Esophagus muscularis mucosa (tissue), 4 donors: Measurements from ENCODE around the gene CPSF4L. TPM values are rescaled to one million over a fixed set of nuclear protein-coding genes. Genes with fewer than 3 reads are reported as not detected.

Experiments used
- DNase-seq: peaks from one replicate; pipeline ENCODE4 v3.0.0-alpha.2; 2017; ENCODE audit errors: extremely low spot score
- H3K27ac ChIP-seq, 4 donors: fragments of 200-600 bp; sonication (generic); replicated peaks in 1 of 4; 1 replicate in 3 of 4; 2 replicates in 1 of 4; pipeline ENCODE4 v1.5.1; 2016 to 2019; ENCODE audit warnings: mild to moderate bottlenecking in 1 of 4
- H3K27me3 ChIP-seq, 4 donors: fragments of 200-600 bp; sonication (generic); one replicate each; pipeline versions ENCODE4 v1.5.1 to v1.6.0; 2016 to 2019
- H3K36me3 ChIP-seq, 4 donors: fragments of 200-600 bp; sonication (generic); one replicate each; pipeline ENCODE4 v1.5.1; 2016 to 2019
- H3K4me1 ChIP-seq, 4 donors: fragments of 200-600 bp; sonication (generic); one replicate each; pipeline ENCODE4 v1.5.1; 2016 to 2019
- H3K4me3 ChIP-seq, 4 donors: fragments of 200-600 bp; sonication (generic); 1 replicate in 2 of 4; 2 replicates in 2 of 4; pipeline ENCODE4 v1.5.1; 2016 to 2019; ENCODE audit warnings: mild to moderate bottlenecking in 4 of 4, moderate library complexity in 1 of 4
- H3K9me3 ChIP-seq, 4 donors: fragments of 200-600 bp; sonication (generic); 1 replicate in 3 of 4; 2 replicates in 1 of 4; pipeline ENCODE4 v1.5.1; 2016 to 2019
- EP300 ChIP-seq: sonication (generic); formaldehyde crosslinking; IDR thresholded peaks from one replicate; pipeline ENCODE4 v1.6.1; 2017; ENCODE audit warnings: antibody characterized with exemption
- POLR2A ChIP-seq: fragments of 450-650 bp; IDR thresholded peaks from one replicate; pipeline ENCODE4 v1.6.1; 2017; ENCODE audit warnings: antibody characterized with exemption, moderate library complexity, mild to moderate bottlenecking, low read depth
- POLR2AphosphoS5 ChIP-seq, 2 donors: sonication (generic); formaldehyde crosslinking; IDR thresholded peaks; one replicate each; pipeline ENCODE4 v1.6.1; 2017; ENCODE audit warnings: antibody characterized with exemption in 2 of 2
- WGBS: methylation state at CpG from one replicate; pipeline ENCODE4 v1.1.5; 2018; 5-methylcytosine and 5-hydroxymethylcytosine counted together
- intact Hi-C: fragments of 100-400 bp; cut with DNase I; formaldehyde crosslinking; loops from one replicate; pipeline ENCODE4 v1.15.1; 2023
- total RNA-seq, 4 donors: library from RNA; depleted of rRNA; stranded (reverse); fragments of >200 nt; gene quantifications; one replicate each; pipeline versions ENCODE4 v1.1.0 to v1.2.1, GENCODE V29; 2016
- TF ChIP-seq, protein P1 (sequence below), 3 experiments: fragments of 200-600 bp in 2 of 3; fragments of 450-650 bp in 1 of 3; sonication (generic) in 2 of 3; IDR thresholded peaks; one replicate each; pipeline ENCODE4 v1.5.1; 2017 to 2019; ENCODE audit warnings: antibody characterized with exemption in 3 of 3, mild to moderate bottlenecking in 2 of 3, moderate library complexity in 1 of 3

CPSF4L gene
- total RNA-seq, 4 donors from 2014 or later = not detected

DNA sequence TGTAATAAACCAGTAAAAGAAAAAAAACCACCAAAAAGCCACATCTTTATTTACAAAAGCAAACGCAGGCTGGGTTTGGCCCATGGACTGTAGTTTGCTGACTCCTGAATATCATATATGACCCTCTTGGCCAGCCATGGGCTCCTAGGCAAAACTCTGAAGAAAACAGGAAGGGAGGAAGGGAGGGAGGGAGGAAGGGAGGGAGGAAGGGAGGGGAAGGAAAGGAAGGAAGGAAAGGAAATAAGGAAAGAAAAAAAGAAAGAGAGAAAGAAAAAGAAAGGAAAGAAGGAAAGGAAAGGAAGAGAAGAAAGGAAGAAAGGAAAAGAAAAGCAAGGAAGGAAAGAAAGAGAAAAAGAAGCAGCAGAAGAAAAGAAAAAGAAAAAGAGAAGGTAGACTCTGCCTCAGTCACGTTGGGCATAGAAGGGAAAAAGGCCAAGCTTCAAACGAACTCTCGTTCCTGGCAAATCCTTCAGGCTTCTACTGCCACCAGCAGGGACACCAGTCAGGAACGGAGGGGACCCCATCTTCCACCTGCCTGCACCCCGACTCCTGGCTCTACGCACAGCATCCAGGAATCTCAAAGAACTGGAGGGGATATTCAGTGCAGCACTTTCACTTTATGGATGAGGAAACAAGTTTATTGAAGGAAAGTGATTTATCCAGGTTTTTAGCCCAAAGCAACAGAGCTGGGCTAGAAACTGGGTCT lies 28.0 kb upstream of the CPSF4L start:
- H3K27me3 ChIP-seq = no peaks in the 10 kb centered on the region
- peaks cover 15 to 20% (median 17%) of the 10 kb centered on the region in 4 donors for H3K36me3 ChIP-seq
- intact Hi-C loops = no loop called here
- H3K9me3 ChIP-seq = no peaks in the 10 kb centered on the region
- no peak for TF ChIP-seq POLR2A
- no peak for TF ChIP-seq POLR2AphosphoS5 (IDR thresholded peaks at IDR 0.05)
- TF ChIP-seq, protein P1, sequence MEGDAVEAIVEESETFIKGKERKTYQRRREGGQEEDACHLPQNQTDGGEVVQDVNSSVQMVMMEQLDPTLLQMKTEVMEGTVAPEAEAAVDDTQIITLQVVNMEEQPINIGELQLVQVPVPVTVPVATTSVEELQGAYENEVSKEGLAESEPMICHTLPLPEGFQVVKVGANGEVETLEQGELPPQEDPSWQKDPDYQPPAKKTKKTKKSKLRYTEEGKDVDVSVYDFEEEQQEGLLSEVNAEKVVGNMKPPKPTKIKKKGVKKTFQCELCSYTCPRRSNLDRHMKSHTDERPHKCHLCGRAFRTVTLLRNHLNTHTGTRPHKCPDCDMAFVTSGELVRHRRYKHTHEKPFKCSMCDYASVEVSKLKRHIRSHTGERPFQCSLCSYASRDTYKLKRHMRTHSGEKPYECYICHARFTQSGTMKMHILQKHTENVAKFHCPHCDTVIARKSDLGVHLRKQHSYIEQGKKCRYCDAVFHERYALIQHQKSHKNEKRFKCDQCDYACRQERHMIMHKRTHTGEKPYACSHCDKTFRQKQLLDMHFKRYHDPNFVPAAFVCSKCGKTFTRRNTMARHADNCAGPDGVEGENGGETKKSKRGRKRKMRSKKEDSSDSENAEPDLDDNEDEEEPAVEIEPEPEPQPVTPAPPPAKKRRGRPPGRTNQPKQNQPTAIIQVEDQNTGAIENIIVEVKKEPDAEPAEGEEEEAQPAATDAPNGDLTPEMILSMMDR (IDR thresholded peaks at IDR 0.05) = no peak
- no peak for TF ChIP-seq EP300
- no peak overlapping the region for H3K4me3 ChIP-seq
- peaks cover 99 to 100% (median 100%) of the 10 kb centered on the region in 4 donors for H3K4me1 ChIP-seq
- peak overlapping the region; percentile 73 to 84 (median 79) for H3K27ac ChIP-seq
- 48% methylated on average over 7 of the region's 7 CpGs for WGBS
- DNase-seq = no peak

DNA sequence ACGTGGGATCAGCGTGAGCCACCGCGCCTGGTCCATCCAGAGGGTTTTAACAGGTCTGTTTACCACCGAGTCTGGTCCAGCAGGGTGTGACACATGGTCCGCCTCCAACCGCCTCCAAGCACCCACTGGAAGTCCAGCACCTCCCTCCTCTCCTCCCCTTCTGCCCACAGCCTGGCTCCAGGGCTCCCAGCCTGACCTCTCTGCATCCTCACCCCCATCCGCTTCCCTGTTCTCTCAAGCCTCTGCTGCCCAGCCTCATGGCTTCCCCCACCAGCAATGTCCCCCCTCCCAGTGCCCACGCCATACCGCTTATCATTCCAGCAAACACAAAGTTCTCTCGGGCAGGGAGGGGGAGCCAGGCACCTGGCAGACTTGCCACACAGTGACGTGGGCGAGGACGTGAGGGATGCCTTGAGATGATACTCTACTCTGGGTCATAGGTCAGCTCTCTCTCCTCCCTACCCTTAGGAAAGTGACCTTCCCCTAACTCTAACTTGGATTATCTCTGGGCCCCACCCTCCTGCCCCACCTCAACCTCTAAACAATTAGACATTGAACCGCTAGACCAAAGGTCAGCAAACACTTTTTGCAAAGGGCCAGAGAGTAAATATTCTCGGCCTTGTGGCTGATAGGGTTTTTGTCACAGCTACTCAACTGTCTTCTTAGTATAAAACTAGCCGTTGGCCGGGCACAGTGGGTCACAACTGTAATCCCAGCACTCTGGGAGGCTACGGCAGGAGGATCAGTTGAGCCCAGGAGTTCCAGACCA lies 27.0 kb upstream of the CPSF4L start:
- peak overlapping the region; percentile 73 to 84 (median 79) for H3K27ac ChIP-seq
- intact Hi-C loops = no loop called here
- peak; percentile 29 to 49 for TF ChIP-seq POLR2AphosphoS5 (IDR thresholded peaks at IDR 0.05)
- TF ChIP-seq, protein P1 (IDR thresholded peaks at IDR 0.05) = no peak
- no peak for DNase-seq
- no peaks in the 10 kb centered on the region for H3K27me3 ChIP-seq
- peak overlapping the region in 1 of 4 donors; percentile 6 for H3K4me3 ChIP-seq
- WGBS = 65% methylated on average over 19 of the region's 19 CpGs
- peaks cover 18 to 29% (median 23%) of the 10 kb centered on the region in 4 donors for H3K36me3 ChIP-seq
- H3K9me3 ChIP-seq = no peaks in the 10 kb centered on the region
- H3K4me1 ChIP-seq = peaks cover 99 to 100% (median 100%) of the 10 kb centered on the region in 4 donors

GRCh38 chr17:73286863-73287296 lies 25.2 kb upstream of the CPSF4L start:
- intact Hi-C loops = no loop called here
- peak overlapping the region; percentile 51 to 80 (median 76) for H3K27ac ChIP-seq
- H3K4me1 ChIP-seq = peaks cover 87 to 97% (median 90%) of the 10 kb centered on the region in 4 donors
- H3K4me3 ChIP-seq = no peak overlapping the region
- 33% methylated on average over 4 of the region's 8 CpGs for WGBS
- no peak for DNase-seq
- no peaks in the 10 kb centered on the region for H3K9me3 ChIP-seq
- peak in 1 of 2 donors; percentile 9 for TF ChIP-seq POLR2AphosphoS5 (IDR thresholded peaks at IDR 0.05)
- TF ChIP-seq, protein P1 (IDR thresholded peaks at IDR 0.05) = no peak
- H3K36me3 ChIP-seq = peaks cover 18 to 47% (median 32%) of the 10 kb centered on the region in 4 donors
- H3K27me3 ChIP-seq = no peaks in the 10 kb centered on the region

DNA sequence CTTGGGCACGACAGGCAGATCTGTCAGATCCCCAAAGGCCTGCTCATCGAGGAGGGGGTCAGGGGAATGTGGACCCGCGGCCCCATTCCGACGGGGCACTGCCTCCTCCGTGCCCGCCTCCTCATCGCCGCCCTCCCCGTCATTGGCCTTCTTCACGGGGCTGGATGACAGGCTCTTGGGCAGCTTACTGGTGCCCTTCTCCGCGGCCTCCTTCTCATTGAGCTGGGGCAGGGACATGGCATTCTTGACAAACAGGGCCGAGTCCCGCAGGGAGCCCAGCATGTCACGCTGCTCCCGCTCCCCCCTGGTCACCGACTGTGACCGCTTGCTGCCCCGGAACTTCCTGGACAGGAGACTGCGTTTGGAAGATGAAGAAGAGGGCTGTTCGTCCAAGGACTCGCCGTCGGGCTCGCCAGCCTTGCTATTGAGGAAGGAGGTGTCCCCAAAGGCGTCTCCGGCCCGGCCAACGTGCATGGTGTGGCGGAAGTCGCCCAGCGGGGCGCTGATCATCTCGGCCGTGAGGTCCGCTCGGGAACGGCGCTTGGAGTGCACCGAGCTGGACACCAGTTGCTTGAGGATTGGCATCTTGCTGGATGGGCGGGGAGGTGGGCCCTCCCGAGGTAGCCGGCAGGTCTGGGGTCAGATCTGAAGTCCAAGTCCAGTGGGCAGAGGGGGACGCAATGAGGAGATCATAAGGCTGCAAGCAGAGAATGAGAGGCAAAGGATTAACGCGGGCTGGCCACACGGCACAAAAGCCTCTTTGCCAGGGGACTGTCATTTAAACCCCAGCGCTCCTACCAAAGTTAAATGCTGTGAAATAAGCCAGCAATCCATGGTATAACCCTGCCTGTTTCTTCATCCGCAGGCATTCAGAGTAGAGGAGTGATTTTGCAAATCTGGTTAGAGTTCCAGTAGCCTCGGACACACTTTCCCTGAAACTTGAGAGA lies 24.5 kb upstream of the CPSF4L start:
- H3K9me3 ChIP-seq = no peaks in the 10 kb centered on the region
- H3K4me1 ChIP-seq = peaks cover 80 to 90% (median 84%) of the 10 kb centered on the region in 4 donors
- no peak overlapping the region for H3K4me3 ChIP-seq
- peaks cover 18 to 54% (median 35%) of the 10 kb centered on the region in 4 donors for H3K36me3 ChIP-seq
- H3K27me3 ChIP-seq = no peaks in the 10 kb centered on the region
- no peak for DNase-seq
- H3K27ac ChIP-seq = peak overlapping the region; percentile 51 to 80 (median 76)
- intact Hi-C loops = no loop called here
- 83% methylated on average over 36 of the region's 52 CpGs for WGBS
- TF ChIP-seq, protein P1 (IDR thresholded peaks at IDR 0.05) = no peak
- no peak for TF ChIP-seq EP300
- no peak for TF ChIP-seq POLR2A
- TF ChIP-seq POLR2AphosphoS5 (IDR thresholded peaks at IDR 0.05) = no peak
